ENCODE measurements around the gene DSG3.

Gene DSG3

GRCh38 chr18:31447530-31448191 lies at the start of gene DSG3:
DSG3 (plus strand) TSS chr18:31447741; CDS start chr18:31447878, 137 bp downstream.
- ATAC-seq = no peak

GRCh38 chr18:31398191-31398590 lies 49.4 kb upstream of the DSG3 start:
- no peak for ATAC-seq

GRCh38 chr18:31399306-31400032 lies 48.1 kb upstream of the DSG3 start:
- ATAC-seq = no peak

DNA sequence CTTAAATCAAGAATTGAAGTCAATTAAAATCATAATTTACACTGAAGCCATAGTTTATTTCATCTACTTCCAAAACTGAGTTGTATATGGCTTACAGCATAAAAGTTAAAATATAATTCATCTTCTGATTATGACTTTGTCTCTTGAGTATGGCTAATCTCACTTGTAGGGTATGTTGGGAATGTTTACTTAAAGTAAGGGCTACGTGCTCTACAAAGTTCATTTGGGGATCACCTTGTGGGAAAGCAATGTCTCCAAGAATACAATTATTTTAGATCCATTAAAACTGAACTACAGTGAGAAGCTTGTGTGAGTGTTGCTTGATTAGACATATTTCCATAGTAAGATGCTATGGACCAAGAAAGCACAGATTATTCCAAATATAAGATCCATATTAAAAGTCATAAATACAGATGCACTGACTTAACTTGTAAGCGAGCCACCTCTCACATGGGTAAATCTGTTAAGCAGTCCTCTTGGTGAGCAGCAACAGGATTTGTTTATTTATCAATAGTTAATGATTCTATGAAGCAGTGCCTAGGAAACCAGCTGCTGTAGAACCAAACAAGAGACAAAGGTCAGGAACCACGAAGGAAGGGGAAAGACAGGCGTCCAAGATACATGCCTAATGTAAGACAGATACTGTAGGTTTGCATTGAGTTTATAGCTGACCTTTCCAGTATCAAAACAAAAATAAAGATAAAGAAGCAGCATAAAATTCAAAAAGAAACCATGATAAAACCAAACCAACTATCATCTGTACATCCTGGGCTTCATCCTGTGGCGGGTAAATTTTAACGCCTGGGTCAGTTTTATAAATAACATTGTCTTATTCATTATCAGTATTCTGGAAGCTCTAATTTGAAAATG lies 46.1 kb upstream of the DSG3 start:
- no peak for ATAC-seq

DNA sequence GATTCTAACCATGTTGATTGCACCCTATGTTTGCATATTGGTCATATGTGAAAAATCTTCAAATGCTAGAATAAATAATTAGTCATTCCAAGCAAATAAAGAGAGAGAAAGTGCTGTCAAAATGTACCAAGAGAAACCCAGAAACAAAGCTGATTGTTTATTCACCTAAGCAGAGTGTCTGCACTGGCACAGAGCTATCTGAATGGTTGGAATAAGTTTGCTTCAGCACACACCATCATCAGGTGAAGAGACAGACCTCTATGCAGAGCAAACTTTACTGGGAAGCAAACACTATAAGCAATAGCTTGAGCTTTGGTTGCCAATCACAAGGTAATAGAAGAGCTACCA lies 45.5 kb upstream of the DSG3 start:
- no peak for ATAC-seq

DNA sequence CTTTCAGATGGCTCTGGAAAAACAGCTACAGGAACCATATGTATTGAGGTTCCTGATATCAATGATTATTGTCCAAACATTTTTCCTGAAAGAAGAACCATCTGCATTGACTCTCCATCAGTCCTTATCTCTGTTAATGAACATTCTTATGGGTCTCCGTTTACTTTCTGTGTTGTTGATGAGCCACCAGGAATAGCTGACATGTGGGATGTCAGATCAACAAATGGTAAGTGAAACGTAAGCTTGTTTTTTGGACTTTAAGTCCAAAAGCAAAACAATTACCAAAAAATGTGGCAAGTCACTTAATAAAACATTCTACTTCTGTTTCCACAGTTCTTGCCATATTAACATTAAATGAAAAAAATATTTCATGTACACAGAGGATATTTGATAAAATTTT lies 44.1 kb upstream of the DSG3 start:
- no peak for ATAC-seq

DNA sequence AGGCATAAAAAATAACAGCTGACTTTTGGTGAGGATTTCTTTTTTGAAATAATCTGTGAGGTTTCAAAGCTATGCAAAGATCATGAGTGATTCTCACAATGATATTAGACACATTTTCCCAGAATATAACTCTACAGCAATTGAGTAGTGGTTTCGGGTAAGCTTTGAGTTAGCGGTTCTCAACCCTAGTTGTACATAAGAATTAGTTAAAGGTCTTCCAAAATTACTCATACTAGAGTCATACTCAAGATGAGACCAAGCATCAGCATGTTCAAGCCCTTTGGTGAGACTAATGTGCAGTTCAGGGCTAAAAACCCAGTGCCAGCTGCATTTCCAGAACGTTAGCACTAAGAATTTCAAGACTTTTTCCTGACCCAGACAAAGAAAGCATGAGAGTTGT lies 39.9 kb upstream of the DSG3 start:
- ATAC-seq = no peak

DNA sequence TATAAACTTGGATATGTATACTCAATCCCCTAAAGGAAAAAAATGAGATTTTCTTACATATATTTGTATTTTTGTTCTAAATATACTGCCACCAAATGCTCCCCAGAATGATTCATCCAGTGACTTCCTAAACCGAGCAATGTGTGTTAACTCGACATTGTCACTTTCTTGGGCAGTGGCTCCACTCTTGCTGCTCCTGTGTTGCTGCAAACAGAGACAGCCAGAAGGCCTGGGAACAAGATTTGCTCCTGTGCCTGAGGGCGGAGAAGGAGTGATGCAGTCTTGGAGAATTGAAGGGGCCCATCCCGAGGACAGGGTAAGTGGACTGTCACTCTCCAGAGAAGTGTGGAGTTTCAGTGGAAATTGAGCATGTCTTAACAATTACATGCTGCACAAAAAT lies 38.3 kb upstream of the DSG3 start:
- no peak for ATAC-seq

GRCh38 chr18:31410716-31411483 lies 36.6 kb upstream of the DSG3 start:
- ATAC-seq = no peak

GRCh38 chr18:31413137-31413536 lies 34.4 kb upstream of the DSG3 start:
- ATAC-seq = no peak

GRCh38 chr18:31417850-31418249 lies 29.7 kb upstream of the DSG3 start:
- ATAC-seq = no peak

GRCh38 chr18:31419457-31419932 lies 28.0 kb upstream of the DSG3 start:
- ATAC-seq = no peak

GRCh38 chr18:31420032-31420431 lies 27.5 kb upstream of the DSG3 start:
- no peak for ATAC-seq

DNA sequence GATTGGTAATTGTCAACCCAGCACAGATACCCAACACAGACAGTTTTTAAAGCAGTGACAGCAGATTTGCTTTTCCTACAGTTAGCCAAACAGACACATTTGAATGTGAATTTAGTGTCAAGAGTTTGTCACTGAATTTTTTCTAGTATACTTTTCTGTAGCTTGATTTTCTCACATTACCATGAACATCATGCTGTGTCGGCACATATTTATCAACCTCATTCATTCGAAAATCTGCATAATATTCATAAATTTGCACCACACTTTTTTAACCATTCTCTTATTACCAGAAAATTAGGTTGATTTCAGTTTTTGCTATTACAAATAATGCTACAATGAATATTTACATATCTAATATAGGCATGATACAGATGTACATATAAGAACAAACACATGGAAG lies 27.0 kb upstream of the DSG3 start:
- no peak for ATAC-seq

DNA sequence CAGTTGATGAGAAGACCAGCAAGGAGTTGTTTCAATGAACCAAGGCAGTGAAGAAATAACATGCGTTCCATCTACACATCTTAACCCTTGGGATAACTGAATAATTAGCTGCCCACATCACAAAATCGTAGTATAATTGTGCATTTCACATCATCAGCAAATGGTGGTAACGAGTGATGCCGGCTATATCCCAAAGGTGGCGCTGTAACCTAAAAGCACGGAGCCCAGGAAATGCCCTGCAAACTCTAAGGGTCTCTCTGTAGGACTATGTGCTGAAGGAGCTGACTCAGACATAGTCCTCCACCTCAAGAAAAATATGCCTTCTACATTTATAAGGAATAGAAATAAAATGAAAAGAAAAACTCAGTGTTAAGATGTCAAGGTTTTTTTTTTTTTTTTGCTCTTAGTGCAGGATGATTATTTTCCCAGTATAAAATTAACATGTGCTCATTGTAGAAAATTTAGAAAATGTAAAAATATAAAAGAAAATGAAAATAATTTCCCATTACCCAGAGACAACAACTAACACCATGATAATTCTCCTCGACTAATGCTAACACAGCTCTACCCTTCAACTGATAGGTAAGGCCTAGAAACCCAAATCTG lies 23.1 kb upstream of the DSG3 start:
- no peak for ATAC-seq

GRCh38 chr18:31426021-31426420 lies 21.5 kb upstream of the DSG3 start:
- no peak for ATAC-seq

- no peak for ATAC-seq
Observed at GRCh38 chr18:31426871-31427406, 20.6 kb upstream of the DSG3 start.

DNA sequence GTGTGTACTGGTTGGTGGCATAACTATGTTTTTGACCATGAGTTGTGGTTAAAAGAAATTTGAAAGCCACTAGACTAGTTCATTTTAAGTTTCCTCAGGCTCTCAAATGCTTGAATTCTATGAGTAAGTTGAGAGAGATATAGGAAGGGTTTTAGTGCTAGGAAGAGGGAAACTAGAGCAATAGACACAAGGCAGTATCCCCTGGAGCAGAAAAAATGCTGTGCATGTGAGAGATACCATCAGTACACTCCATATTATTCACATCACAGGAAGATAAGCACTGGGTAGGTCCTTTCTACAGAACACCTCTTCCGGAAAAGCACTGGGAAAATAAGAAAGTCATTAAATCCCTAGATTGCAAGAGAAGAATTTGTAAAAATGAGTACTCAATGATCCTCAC lies 19.3 kb upstream of the DSG3 start:
- ATAC-seq = no peak

- no peak for ATAC-seq
Observed at GRCh38 chr18:31429623-31430022, 17.9 kb upstream of the DSG3 start.

DNA sequence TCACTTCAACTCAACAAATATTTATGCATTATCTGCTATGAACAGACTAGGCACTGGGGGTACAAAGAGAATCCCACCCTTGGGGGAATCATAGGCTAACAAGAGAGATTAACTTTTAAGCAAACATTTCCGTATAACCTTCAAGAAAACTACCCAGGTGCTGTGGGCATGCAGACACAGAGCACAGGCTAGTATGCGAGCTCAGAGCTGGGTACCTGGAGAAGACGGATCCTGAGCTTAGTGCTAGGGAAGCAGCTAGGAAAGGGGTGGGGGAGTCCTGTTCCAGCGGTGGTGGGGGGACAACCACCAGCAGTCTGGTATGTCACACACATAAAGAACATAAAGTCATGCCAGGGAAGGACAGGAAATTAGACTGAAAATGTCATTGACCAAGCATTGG lies 17.5 kb upstream of the DSG3 start:
- ATAC-seq = no peak

DNA sequence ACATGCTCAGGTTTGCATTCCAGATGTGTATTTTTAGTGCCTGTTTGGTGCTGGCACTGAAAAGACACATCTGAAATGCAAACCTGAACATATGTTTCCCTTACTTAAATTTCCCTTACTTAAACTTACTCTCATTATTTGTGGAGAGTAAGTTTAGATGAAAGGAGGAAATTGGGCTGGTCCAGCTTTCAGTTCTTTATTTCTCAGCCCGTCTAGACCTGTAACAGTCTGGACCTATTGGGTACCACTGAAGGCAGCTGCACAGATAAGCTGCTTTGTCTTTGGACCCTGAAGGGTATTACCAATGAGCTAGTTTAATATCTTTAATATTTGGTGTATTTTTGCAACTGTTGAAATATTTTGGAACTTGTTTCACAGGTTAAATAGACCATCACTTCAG lies 17.0 kb upstream of the DSG3 start:
- no peak for ATAC-seq

DNA sequence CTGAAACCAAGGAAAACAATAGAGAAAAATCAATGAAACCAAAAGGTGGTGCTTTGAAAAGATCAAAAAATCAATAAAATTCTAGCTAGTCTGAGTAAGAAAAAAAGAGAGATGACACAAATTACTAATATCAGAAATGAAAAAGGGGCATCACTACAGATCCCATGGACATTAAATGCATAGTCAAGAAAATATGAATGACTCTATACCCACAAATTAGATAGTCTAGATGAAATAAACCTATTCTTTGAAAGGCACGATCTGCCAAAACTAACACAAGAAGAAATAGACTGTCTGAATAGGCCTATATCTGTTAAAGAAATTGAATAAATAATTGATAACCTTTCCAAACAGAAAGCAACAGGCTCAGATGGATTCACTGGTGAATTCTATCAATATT lies 15.2 kb upstream of the DSG3 start:
- ATAC-seq = no peak

Measured in activated CD4-positive, CD25-positive, alpha-beta regulatory T cell treated with anti-CD3 and anti-CD28 coated beads, Interleukin-2, amount 50 U/mL, for 24 hours (primary cell).